Testis (tissue), 3 donors: ENCODE measurements around the gene ZNF530. TPM values are rescaled to one million over a fixed set of nuclear protein-coding genes. Genes with fewer than 3 reads are reported as not detected.

ENCODE experiments used
- DNase-seq: peaks from one replicate; pipeline ENCODE4 v3.0.0-alpha.2; 2019
- H3K27ac ChIP-seq, 2 donors: fragments of 200-600 bp; sonication (generic); one replicate each; pipeline ENCODE4 v1.5.1; 2019
- H3K27me3 ChIP-seq: fragments of 200-600 bp; sonication (generic); one replicate; pipeline ENCODE4 v1.5.1; 2019
- H3K36me3 ChIP-seq: fragments of 200-600 bp; sonication (generic); one replicate; pipeline ENCODE4 v1.5.1; 2017; ENCODE audit warnings: low read depth; ENCODE audit errors: missing control alignments
- H3K4me1 ChIP-seq: fragments of 200-600 bp; sonication (generic); one replicate; pipeline ENCODE4 v1.5.1; 2019
- H3K4me3 ChIP-seq, 2 donors: fragments of 200-600 bp; sonication (generic); one replicate each; pipeline ENCODE4 v1.5.1; 2017 to 2019
- H3K9me3 ChIP-seq: fragments of 200-600 bp; sonication (generic); one replicate; pipeline ENCODE4 v1.5.1; 2017
- CTCF ChIP-seq, 3 experiments: fragments of 450-650 bp in 2 of 3; fragments of 200-600 bp in 1 of 3; sonication (generic) in 1 of 3; IDR thresholded peaks; one replicate each; pipeline ENCODE4 v1.5.1; 2016 to 2019; ENCODE audit warnings: antibody characterized with exemption in 3 of 3, mild to moderate bottlenecking in 2 of 3, moderate library complexity in 1 of 3
- POLR2A ChIP-seq: fragments of 450-650 bp; IDR thresholded peaks from one replicate; pipeline ENCODE4 v1.6.1; 2017; ENCODE audit warnings: antibody characterized with exemption, mild to moderate bottlenecking, moderate library complexity
- WGBS, 2 donors: methylation state at CpG; one replicate each; pipeline ENCODE4 v1.1.5; 2018; 5-methylcytosine and 5-hydroxymethylcytosine counted together
- intact Hi-C: fragments of 100-400 bp; cut with DNase I; formaldehyde crosslinking; loops from one replicate; pipeline ENCODE4 v1.15.1; 2023; ENCODE audit warnings: low total_unique reads
- polyA plus RNA-seq: library from polyadenylated mRNA; stranded (reverse); fragments of 350-450 nt; fragmentation: Illumina TruSeq; extraction: RNeasy Lipid Tissue Mini Kit (QIAGEN cat#74804); gene quantifications from one replicate; pipeline ENCODE4 v1.2.3, GENCODE V29; 2014; ENCODE audit warnings: low read depth, low replicate concordance; ENCODE audit not compliant: insufficient read depth
- total RNA-seq, 2 donors: library from RNA; depleted of rRNA; stranded (reverse); fragments of >200 nt; gene quantifications; one replicate each; pipeline ENCODE4 v1.2.3, GENCODE V29; 2016

Gene ZNF530
- total and polyA plus RNA-seq, 3 donors from 2014 or later: 3.0 to 9.8 (median 4.6) TPM

- TF ChIP-seq POLR2A (no peak), CTCF (IDR thresholded peaks at IDR 0.05) (no peak)
- 1 to 9% methylated on average over 6 to 46 of the region's 59 CpGs for WGBS, 2 donors
- Histone ChIP-seq H3K9me3 (no peaks in the 10 kb centered on the region), H3K4me1 (peaks cover 4% of the 10 kb centered on the region), H3K27me3 (no peaks in the 10 kb centered on the region), H3K27ac (peak within 1 kb of the TSS; percentile 79 to 88), H3K4me3 (peak within 1 kb of the TSS; percentile 81 to 92), H3K36me3 (no peaks in the 10 kb centered on the region)
- intact Hi-C loops: no loop called here
- DNase-seq: peak; percentile 96
These were observed 33.5 kb downstream of the ZNF530 start, which contains the start of gene ZNF211 for GRCh38 chr19:57632987-57633831. Gene ZNF211 (plus strand): TSS chr19:57633168. CDS start chr19:57633347, 179 bp downstream.

- intact Hi-C loops: no loop called here
- 35 to 52% methylated on average over 5 to 6 of the region's 6 CpGs for WGBS, 2 donors
- Histone ChIP-seq H3K36me3 (no peaks in the 10 kb centered on the region), H3K27me3 (no peaks in the 10 kb centered on the region), H3K9me3 (no peaks in the 10 kb centered on the region), H3K27ac (no peak overlapping the region), H3K4me3 (peak overlapping the region; percentile 81 to 92), H3K4me1 (peaks cover 4% of the 10 kb centered on the region)
- TF ChIP-seq CTCF (IDR thresholded peaks at IDR 0.05) (no peak), POLR2A (no peak)
- DNase-seq: no peak
These were observed 34.1 kb downstream of the ZNF530 start for GRCh38 chr19:57633832-57634131.

GRCh38 chr19:57637379-57637778 lies 37.7 kb downstream of the ZNF530 start:
- WGBS, 2 donors: 92 to 97% methylated on average over 4 of the region's 4 CpGs
- H3K4me3 ChIP-seq: no peak overlapping the region
- no peak for DNase-seq
- intact Hi-C loops: no loop called here
- TF ChIP-seq CTCF (IDR thresholded peaks at IDR 0.05) (no peak), POLR2A (no peak)
- H3K27me3 ChIP-seq: no peaks in the 10 kb centered on the region
- peaks cover 4% of the 10 kb centered on the region for H3K4me1 ChIP-seq
- H3K27ac ChIP-seq: no peak overlapping the region
- no peaks in the 10 kb centered on the region for H3K9me3 ChIP-seq
- H3K36me3 ChIP-seq: peaks cover 5% of the 10 kb centered on the region

- intact Hi-C loops: no loop called here
- Histone ChIP-seq H3K9me3 (no peaks in the 10 kb centered on the region), H3K27ac (no peak overlapping the region), H3K4me1 (no peaks in the 10 kb centered on the region), H3K4me3 (no peak overlapping the region), H3K27me3 (no peaks in the 10 kb centered on the region), H3K36me3 (peaks cover 5% of the 10 kb centered on the region)
- TF ChIP-seq CTCF (IDR thresholded peaks at IDR 0.05) (no peak), POLR2A (no peak)
- DNase-seq: no peak
- 92 to 95% methylated on average over 4 of the region's 4 CpGs for WGBS, 2 donors
These were observed 42.1 kb downstream of the ZNF530 start for GRCh38 chr19:57641715-57642234.
